H1 (cell line): ENCODE data around the gene MCF2L2. TPM values are rescaled to one million over a fixed set of nuclear protein-coding genes. Genes with fewer than 3 reads are reported as not detected.
A peak's percentile ranks its signal among the peaks of the same experiment; 100 is the strongest.

Source experiments
- CTCF ChIA-PET: fragments of 300-600 bp; sonication (Branson Sonifier 250); formaldehyde crosslinking; loops from one replicate; lab custom pipeline; 2021; ENCODE audit not compliant: partially characterized antibody; lab: Charles Lee
- POLR2A ChIA-PET: fragments of 300-600 bp; sonication (Branson Sonifier 250); formaldehyde crosslinking; loops from one replicate; lab custom pipeline; 2021; ENCODE audit warnings: inconsistent platforms; ENCODE audit not compliant: partially characterized antibody; lab: Charles Lee
- DNase-seq, 2 experiments: peaks; one replicate each; pipeline versions ENCODE4 v3.0.0 to v3.0.0-alpha.2; 2010 to 2022; ENCODE audit warnings: low spot score in 2 of 2, low read depth in 1 of 2, mixed read lengths in 1 of 2
- FAIRE-seq: peaks from 2 replicates; lab custom pipeline; 2011; peaks lifted over from hg19 to GRCh38; lab: Jason Lieb, UNC
- H2AFZ ChIP-seq: 2 replicates; pipeline ENCODE4 v1.8.1; 2012; ENCODE audit warnings: low read length, inconsistent platforms
- H2AK5ac ChIP-seq: 2 replicates; pipeline ENCODE4 v1.6.1; 2013; ENCODE audit warnings: low read depth, low read length
- H2BK120ac ChIP-seq: replicated peaks from 2 replicates; pipeline ENCODE3; 2013; ENCODE audit warnings: low read depth, low read length, inconsistent platforms
- H2BK12ac ChIP-seq: 2 replicates; pipeline ENCODE4 v1.6.1; 2013; ENCODE audit warnings: low read depth, low read length
- H2BK15ac ChIP-seq: 2 replicates; pipeline ENCODE4 v1.6.1; 2013; ENCODE audit warnings: low read length
- H2BK20ac ChIP-seq: 2 replicates; pipeline ENCODE4 v1.6.1; 2013; ENCODE audit warnings: low read length
- H2BK5ac ChIP-seq: 2 replicates; pipeline ENCODE4 v1.6.1; 2013; ENCODE audit warnings: low read depth, low read length
- H3K14ac ChIP-seq: 2 replicates; pipeline ENCODE4 v1.6.1; 2013; ENCODE audit warnings: inconsistent platforms; ENCODE audit not compliant: insufficient read length
- H3K18ac ChIP-seq: 2 replicates; pipeline ENCODE4 v1.6.1; 2013; ENCODE audit warnings: low read length; ENCODE audit errors: extremely low read depth
- H3K23ac ChIP-seq: 2 replicates; pipeline ENCODE4 v1.6.1; 2013; ENCODE audit warnings: inconsistent platforms; ENCODE audit not compliant: insufficient read length
- H3K23me2 ChIP-seq: 2 replicates; pipeline ENCODE4 v1.6.1; 2013; ENCODE audit warnings: low read depth, low read length
- H3K27ac ChIP-seq: 2 replicates; pipeline ENCODE4 v1.6.1; 2011; ENCODE audit warnings: low read depth, low read length, inconsistent platforms
- H3K27me3 ChIP-seq, 4 experiments: replicated peaks in 1 of 4; 1 replicate in 1 of 4; 2 replicates in 3 of 4; pipeline versions ENCODE4 v1.6.1 to v1.8.1; 2011 to 2013; ENCODE audit warnings: low read length in 3 of 4, mild to moderate bottlenecking in 3 of 4, inconsistent platforms in 2 of 4, mixed read lengths in 2 of 4, moderate library complexity in 1 of 4; ENCODE audit not compliant: control insufficient read depth in 3 of 4, insufficient read depth in 3 of 4; ENCODE audit errors: extremely low read depth in 1 of 4
- H3K36me3 ChIP-seq, 4 experiments: 2 replicates each; pipeline versions ENCODE4 v1.6.1 to v1.8.1; 2011 to 2013; ENCODE audit warnings: mild to moderate bottlenecking in 4 of 4, low read length in 3 of 4, moderate library complexity in 2 of 4, control low read depth in 1 of 4, inconsistent platforms in 1 of 4; ENCODE audit not compliant: insufficient read depth in 4 of 4, control insufficient read depth in 2 of 4
- H3K4ac ChIP-seq: replicated peaks from 2 replicates; pipeline ENCODE3; 2013; ENCODE audit warnings: low read length, low read depth, mixed read lengths, inconsistent platforms; ENCODE audit not compliant: insufficient read length
- H3K4me1 ChIP-seq, 4 experiments: replicated peaks in 1 of 4; 1 replicate in 1 of 4; 2 replicates in 3 of 4; pipeline versions ENCODE4 v1.6.1 to v1.8.1; 2011 to 2013; ENCODE audit warnings: low read length in 3 of 4, inconsistent platforms in 2 of 4, mixed read lengths in 1 of 4; ENCODE audit not compliant: insufficient read depth in 4 of 4, control insufficient read depth in 3 of 4
- H3K4me2 ChIP-seq, 2 experiments: 2 replicates each; pipeline versions ENCODE4 v1.6.1 to v1.8.1; 2011 to 2013; ENCODE audit warnings: low read depth in 2 of 2, low read length in 2 of 2, control low read depth in 1 of 2, inconsistent platforms in 1 of 2, mild to moderate bottlenecking in 1 of 2; ENCODE audit not compliant: insufficient read depth in 1 of 2
- H3K4me3 ChIP-seq, 4 experiments: fragments of 200-600, 300-600 bp in 1 of 4; sonication (generic), shearing (Covaris generic), sonication (Bioruptor Twin) in 1 of 4; 2 replicates each; pipeline versions ENCODE4 v1.5.1 to v1.8.1; 2011 to 2016; ENCODE audit warnings: low read length in 4 of 4, low read depth in 3 of 4, control low read depth in 2 of 4, inconsistent platforms in 2 of 4, mild to moderate bottlenecking in 2 of 4, mixed read lengths in 1 of 4, moderate library complexity in 1 of 4; ENCODE audit not compliant: insufficient read depth in 2 of 4; ENCODE audit errors: extremely low read depth in 1 of 4
- H3K56ac ChIP-seq: replicated peaks from 2 replicates; pipeline ENCODE3; 2013; ENCODE audit warnings: low read depth, mild to moderate bottlenecking, mixed read lengths, low read length, inconsistent platforms; ENCODE audit not compliant: insufficient read length
- H3K79me1 ChIP-seq: 2 replicates; pipeline ENCODE4 v1.6.1; 2013; ENCODE audit warnings: low read depth, low read length, control low read depth
- H3K79me2 ChIP-seq, 2 experiments: 2 replicates each; pipeline versions ENCODE4 v1.6.1 to v1.8.1; 2012 to 2013; ENCODE audit warnings: low read length in 2 of 2, mild to moderate bottlenecking in 2 of 2, inconsistent platforms in 1 of 2; ENCODE audit not compliant: insufficient read depth in 2 of 2, control insufficient read depth in 1 of 2
- H3K9ac ChIP-seq, 4 experiments: replicated peaks in 1 of 4; 1 replicate in 1 of 4; 2 replicates in 3 of 4; pipeline versions ENCODE4 v1.6.1 to v1.8.1; 2011 to 2013; ENCODE audit warnings: low read depth in 3 of 4, low read length in 3 of 4, control low read depth in 2 of 4, mild to moderate bottlenecking in 2 of 4, moderate library complexity in 2 of 4, inconsistent platforms in 1 of 4; ENCODE audit errors: extremely low read depth in 1 of 4
- H3K9me3 ChIP-seq, 2 experiments: 2 replicates each; pipeline versions ENCODE4 v1.6.1 to v1.8.1; 2012 to 2013; ENCODE audit warnings: mild to moderate bottlenecking in 2 of 2, moderate library complexity in 2 of 2, control low read depth in 1 of 2, inconsistent platforms in 1 of 2, low read depth in 1 of 2, low read length in 1 of 2, mixed read lengths in 1 of 2; ENCODE audit not compliant: insufficient read depth in 2 of 2
- H4K20me1 ChIP-seq, 2 experiments: replicated peaks in 1 of 2; 2 replicates each; pipeline versions ENCODE3 to v1.8.1; 2011 to 2013; ENCODE audit warnings: inconsistent platforms in 2 of 2, low read length in 2 of 2, mild to moderate bottlenecking in 1 of 2; ENCODE audit not compliant: insufficient read depth in 2 of 2, control insufficient read depth in 1 of 2
- H4K5ac ChIP-seq: 2 replicates; pipeline ENCODE4 v1.6.1; 2013; ENCODE audit warnings: low read length, low read depth, mixed read lengths, inconsistent platforms; ENCODE audit not compliant: insufficient read length
- H4K8ac ChIP-seq: 2 replicates; pipeline ENCODE4 v1.8.0; 2013; ENCODE audit warnings: mild to moderate bottlenecking, moderate library complexity, low read length, inconsistent platforms; ENCODE audit not compliant: insufficient read depth; ENCODE audit errors: extremely low read depth
- H4K91ac ChIP-seq: replicated peaks from 2 replicates; pipeline ENCODE3; 2013; ENCODE audit warnings: low read length, mixed read lengths, inconsistent platforms; ENCODE audit not compliant: insufficient read length
- FOSL1 ChIP-seq: IDR thresholded peaks from 2 replicates; pipeline ENCODE4 v1.6.1; 2011; ENCODE audit warnings: mild to moderate bottlenecking, low read depth, low read length, moderate library complexity; ENCODE audit not compliant: insufficient read depth
- HDAC2 ChIP-seq, 2 experiments: fragments of 300-600 bp in 1 of 2; sonication (generic) in 1 of 2; IDR thresholded peaks; 2 replicates each; pipeline ENCODE4 v1.6.1; 2011 to 2012; ENCODE audit warnings: low read depth in 2 of 2, low read length in 2 of 2, mild to moderate bottlenecking in 2 of 2, moderate library complexity in 2 of 2, borderline replicate concordance in 1 of 2, inconsistent platforms in 1 of 2
- RAD21 ChIP-seq, 2 experiments: IDR thresholded peaks in 1 of 2; conservative IDR thresholded peaks in 1 of 2; 2 replicates each; pipeline ENCODE4 v1.6.1; 2011; ENCODE audit warnings: low read depth in 2 of 2, low read length in 2 of 2, improper control_type of control experiment in 1 of 2, inconsistent platforms in 1 of 2, mild to moderate bottlenecking in 1 of 2, moderate library complexity in 1 of 2
- SP1 ChIP-seq: IDR thresholded peaks from 2 replicates; pipeline ENCODE4 v1.6.1; 2011; ENCODE audit warnings: low read depth, low read length
- YY1 ChIP-seq: IDR thresholded peaks from 2 replicates; pipeline ENCODE4 v1.6.1; 2011; ENCODE audit warnings: low read depth, mild to moderate bottlenecking, low read length
- WGBS, 2 experiments: shearing (Covaris generic) in 1 of 2; methylation state at CpG; one replicate each; pipeline versions ENCODE4 v1.1.6 to v1.1.7; 2013 to 2015; ENCODE audit warnings: low lambda C conversion rate in 2 of 2, mixed read lengths in 2 of 2, inconsistent platforms in 1 of 2, low coverage in 1 of 2, missing lambda C conversion rate in 1 of 2; ENCODE audit not compliant: insufficient replicate concordance in 2 of 2, insufficient coverage in 1 of 2, insufficient read length in 1 of 2; ENCODE audit errors: extremely low coverage in 1 of 2, missing lambda C conversion rate in 1 of 2; 5-methylcytosine and 5-hydroxymethylcytosine counted together
- polyA plus RNA-seq, 7 experiments: library from polyadenylated mRNA; depleted of rRNA in 3 of 7; stranded (reverse) in 5 of 7; unstranded in 2 of 7; fragments of >200 nt in 5 of 7; fragments of 200-250 nt in 2 of 7; gene quantifications; 1 replicate in 5 of 7; 2 replicates in 1 of 7; 4 replicates in 1 of 7; pipeline versions ENCODE4 v1.2.1 to v1.2.3, GENCODE V29; 2011 to 2013; ENCODE audit warnings: missing spikeins in 2 of 7, mixed read lengths in 2 of 7
- total RNA-seq: library from RNA; stranded (reverse); fragmentation: NEBNext Ultra II Directional; extraction: Animal tissue kit (Norgen Biotek cat#: 25700); gene quantifications from 2 replicates; pipeline ENCODE4 v1.2.1, GENCODE V29; 2021
- TF ChIP-seq, protein P1 (sequence below), 3 experiments: IDR thresholded peaks; 1 replicate in 2 of 3; 2 replicates in 1 of 3; pipeline versions ENCODE4 v1.5.1 to v1.6.1; 2011; ENCODE audit warnings: low read length in 3 of 3, mild to moderate bottlenecking in 3 of 3, inconsistent platforms in 2 of 3, low read depth in 1 of 3, moderate library complexity in 1 of 3; ENCODE audit not compliant: insufficient read depth in 1 of 3; ENCODE audit errors: control extremely low read depth in 1 of 3
- TF ChIP-seq, protein P2 (sequence below): IDR thresholded peaks from 2 replicates; pipeline ENCODE4 v1.6.1; 2012; ENCODE audit warnings: inconsistent platforms

The MCF2L2 gene
- total and polyA plus RNA-seq, 2 of the 8 experiments (the other 6 are each of a cell fraction or from before 2014, with no cell fraction given) = 4.1 to 13.7 TPM

DNA sequence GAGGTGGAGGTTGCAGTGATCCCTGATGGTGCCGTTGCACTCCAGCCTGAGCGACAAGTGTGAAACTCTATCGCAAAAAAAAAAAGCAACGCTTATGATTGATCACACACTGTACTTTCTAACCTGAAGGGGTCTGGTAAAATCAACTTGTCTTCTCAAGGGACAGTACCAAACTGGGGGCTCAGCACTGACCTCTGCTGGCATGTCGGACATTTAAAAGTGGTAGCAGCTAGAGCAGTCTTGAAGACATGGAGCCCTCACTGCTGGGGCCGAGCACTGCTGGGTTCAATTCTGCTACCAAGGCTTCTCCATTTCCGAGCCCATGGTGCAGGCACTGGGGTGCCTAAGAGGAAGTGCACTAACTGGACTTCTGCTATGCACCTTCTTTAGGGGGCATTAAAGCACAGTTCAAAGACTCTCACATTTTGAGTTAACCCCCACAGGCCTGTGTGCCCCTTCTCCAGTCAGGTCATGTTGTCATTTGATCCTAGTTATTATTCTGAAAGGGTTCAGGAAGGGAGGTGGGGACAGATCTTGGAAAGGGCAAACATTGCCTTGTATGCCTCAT lies 239.4 kb downstream of the MCF2L2 start:
- Histone ChIP-seq H4K5ac (no peak overlapping the region), H3K79me2 (no peaks in the 10 kb centered on the region), H4K91ac (no peak overlapping the region), H3K56ac (no peak overlapping the region), H3K4me1 (no peaks in the 10 kb centered on the region), H3K27me3 (no peaks in the 10 kb centered on the region), H4K20me1 (no peaks in the 10 kb centered on the region), H3K79me1 (no peaks in the 10 kb centered on the region), H3K9me3 (no peaks in the 10 kb centered on the region), H2BK15ac (no peak overlapping the region), H2AK5ac (no peak overlapping the region), H2BK120ac (no peak overlapping the region), H4K8ac (no peak overlapping the region), H3K23ac (no peak overlapping the region), H3K27ac (no peak overlapping the region), H3K36me3 (no peaks in the 10 kb centered on the region), H3K14ac (no peak overlapping the region), H2BK20ac (no peak overlapping the region), H3K23me2 (no peaks in the 10 kb centered on the region), H2AFZ (no peak overlapping the region), H3K4ac (no peak overlapping the region), H2BK5ac (no peak overlapping the region), H2BK12ac (no peak overlapping the region), H3K9ac (no peak overlapping the region), H3K4me2 (no peak overlapping the region), H3K4me3 (no peak overlapping the region), H3K18ac (no peak overlapping the region)
- TF ChIP-seq, protein P1, sequence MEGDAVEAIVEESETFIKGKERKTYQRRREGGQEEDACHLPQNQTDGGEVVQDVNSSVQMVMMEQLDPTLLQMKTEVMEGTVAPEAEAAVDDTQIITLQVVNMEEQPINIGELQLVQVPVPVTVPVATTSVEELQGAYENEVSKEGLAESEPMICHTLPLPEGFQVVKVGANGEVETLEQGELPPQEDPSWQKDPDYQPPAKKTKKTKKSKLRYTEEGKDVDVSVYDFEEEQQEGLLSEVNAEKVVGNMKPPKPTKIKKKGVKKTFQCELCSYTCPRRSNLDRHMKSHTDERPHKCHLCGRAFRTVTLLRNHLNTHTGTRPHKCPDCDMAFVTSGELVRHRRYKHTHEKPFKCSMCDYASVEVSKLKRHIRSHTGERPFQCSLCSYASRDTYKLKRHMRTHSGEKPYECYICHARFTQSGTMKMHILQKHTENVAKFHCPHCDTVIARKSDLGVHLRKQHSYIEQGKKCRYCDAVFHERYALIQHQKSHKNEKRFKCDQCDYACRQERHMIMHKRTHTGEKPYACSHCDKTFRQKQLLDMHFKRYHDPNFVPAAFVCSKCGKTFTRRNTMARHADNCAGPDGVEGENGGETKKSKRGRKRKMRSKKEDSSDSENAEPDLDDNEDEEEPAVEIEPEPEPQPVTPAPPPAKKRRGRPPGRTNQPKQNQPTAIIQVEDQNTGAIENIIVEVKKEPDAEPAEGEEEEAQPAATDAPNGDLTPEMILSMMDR (IDR thresholded peaks at IDR 0.05; ENCODE audit: control extremely low read depth in 1 of 3, insufficient read depth in 1 of 3, low read depth in 1 of 3, low read length in 3 of 3) = peak; percentile 58 to 79 (median 76)
- TF ChIP-seq, protein P2, sequence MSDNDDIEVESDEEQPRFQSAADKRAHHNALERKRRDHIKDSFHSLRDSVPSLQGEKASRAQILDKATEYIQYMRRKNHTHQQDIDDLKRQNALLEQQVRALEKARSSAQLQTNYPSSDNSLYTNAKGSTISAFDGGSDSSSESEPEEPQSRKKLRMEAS = no peak
- TF ChIP-seq HDAC2 (IDR thresholded peaks at IDR 0.05; ENCODE audit: borderline replicate concordance in 1 of 2, low read depth in 2 of 2, low read length in 2 of 2) = no peak
- no peak for TF ChIP-seq FOSL1
- no peak for TF ChIP-seq SP1
- 0 out of 2 replicates have a peak, but pooled peaks have one; percentile 16 for TF ChIP-seq YY1
- TF ChIP-seq RAD21 (IDR thresholded peaks at IDR 0.05 in 1 of 2, conservative IDR thresholded peaks at IDR 0.05 in 1 of 2; ENCODE audit: low read depth in 2 of 2, low read length in 2 of 2) = peak; percentile 57 to 68
- FAIRE-seq (peak; percentile 19), DNase-seq (peak in 1 of 2 experiments; percentile 73)
- ChIA-PET CTCF (interaction anchor here (0.5 to 8.9 kb wide), 33 partner anchors 10 to 1760 kb away, joined by 3 to 222 read pairs (median 4); no protein-coding TSS in a partner anchor), POLR2A (no interaction called here)
- 79% methylated on average over 7 of the region's 7 CpGs; no CpG with 5 or more reads in 1 of the 2 experiments for WGBS, 2 experiments
